ENCODE measurements around the gene CMSS1. TPM values are rescaled to one million over a fixed set of nuclear protein-coding genes. Genes with fewer than 3 reads are reported as not detected.

The CMSS1 gene
- total RNA-seq, 1 donor from 2014 or later = 34.8 TPM

- DNase-seq = no peak
- H3K36me3 ChIP-seq = no peaks in the 10 kb centered on the region
- H3K9me3 ChIP-seq (replicated peaks) = no peaks in the 10 kb centered on the region
- peaks cover 29% of the 10 kb centered on the region for H3K4me1 ChIP-seq
- intact Hi-C loops (cut with micrococcal nuclease) = no loop called here
- H3K4me3 ChIP-seq = no peak overlapping the region
- no peak overlapping the region for H3K27ac ChIP-seq (replicated peaks)
- TF ChIP-seq CTCF (IDR thresholded peaks at IDR 0.05; ENCODE audit: borderline replicate concordance) = no peak
- H3K27me3 ChIP-seq (ENCODE audit: low read depth) = no peaks in the 10 kb centered on the region
These were observed 266.6 kb downstream of the CMSS1 start for GRCh38 chr3:100084100-100084806.

- no peaks in the 10 kb centered on the region for H3K27me3 ChIP-seq (ENCODE audit: low read depth)
- TF ChIP-seq CTCF (IDR thresholded peaks at IDR 0.05; ENCODE audit: borderline replicate concordance) = no peak
- no peak overlapping the region for H3K4me3 ChIP-seq
- DNase-seq = no peak
- intact Hi-C loops (cut with micrococcal nuclease) = no loop called here
- H3K9me3 ChIP-seq (replicated peaks) = no peaks in the 10 kb centered on the region
- H3K4me1 ChIP-seq = peaks cover 44% of the 10 kb centered on the region
- peak overlapping the region; percentile 34 for H3K27ac ChIP-seq (replicated peaks)
- H3K36me3 ChIP-seq = no peaks in the 10 kb centered on the region
These were observed 268.7 kb downstream of the CMSS1 start for GRCh38 chr3:100086401-100086800.

GRCh38 chr3:100087198-100087597 is 269.5 kb downstream of the CMSS1 start:
- H3K4me1 ChIP-seq = peaks cover 44% of the 10 kb centered on the region
- no peaks in the 10 kb centered on the region for H3K27me3 ChIP-seq (ENCODE audit: low read depth)
- TF ChIP-seq CTCF (IDR thresholded peaks at IDR 0.05; ENCODE audit: borderline replicate concordance) = no peak

GRCh38 chr3:100088735-100089368 is 271.2 kb downstream of the CMSS1 start:
- Histone ChIP-seq H3K4me3 (no peak overlapping the region), H3K27ac (replicated peaks) (no peak overlapping the region), H3K36me3 (no peaks in the 10 kb centered on the region), H3K27me3 (ENCODE audit: low read depth) (no peaks in the 10 kb centered on the region), H3K9me3 (replicated peaks) (no peaks in the 10 kb centered on the region), H3K4me1 (peaks cover 49% of the 10 kb centered on the region)
- no peak for TF ChIP-seq CTCF (IDR thresholded peaks at IDR 0.05; ENCODE audit: borderline replicate concordance)
- no peak for DNase-seq
- intact Hi-C loops (cut with micrococcal nuclease) = no loop called here

More at GRCh38 chr3:100087198-100087597, 269.5 kb downstream of the CMSS1 start:
- DNase-seq = no peak
- Histone ChIP-seq H3K36me3 (no peaks in the 10 kb centered on the region), H3K9me3 (replicated peaks) (no peaks in the 10 kb centered on the region), H3K27ac (replicated peaks) (peak overlapping the region; percentile 1), H3K4me3 (no peak overlapping the region)
- intact Hi-C loops (cut with micrococcal nuclease) = no loop called here

- Histone ChIP-seq H3K4me3 (no peak overlapping the region), H3K36me3 (no peaks in the 10 kb centered on the region), H3K9me3 (replicated peaks) (no peaks in the 10 kb centered on the region), H3K27me3 (ENCODE audit: low read depth) (no peaks in the 10 kb centered on the region), H3K4me1 (peaks cover 51% of the 10 kb centered on the region), H3K27ac (replicated peaks) (peak overlapping the region; percentile 35)
- intact Hi-C loops (cut with micrococcal nuclease) = loop anchor here (10.0 kb wide), 1 partner anchor 75 kb away; no protein-coding TSS in a partner anchor
- TF ChIP-seq CTCF (IDR thresholded peaks at IDR 0.05; ENCODE audit: borderline replicate concordance) = peak; percentile 37
- DNase-seq = no peak
These were observed 272.4 kb downstream of the CMSS1 start for GRCh38 chr3:100089812-100090668.

Data from left ventricle myocardium inferior (tissue), 1 donor.